ENCODE measurements around the gene RBMS2. TPM values are rescaled to one million over a fixed set of nuclear protein-coding genes. Genes with fewer than 3 reads are reported as not detected.

The RBMS2 gene
- total RNA-seq, 4 donors from 2014 or later, result 31.6 to 49.4 (median 40.4) TPM

DNA sequence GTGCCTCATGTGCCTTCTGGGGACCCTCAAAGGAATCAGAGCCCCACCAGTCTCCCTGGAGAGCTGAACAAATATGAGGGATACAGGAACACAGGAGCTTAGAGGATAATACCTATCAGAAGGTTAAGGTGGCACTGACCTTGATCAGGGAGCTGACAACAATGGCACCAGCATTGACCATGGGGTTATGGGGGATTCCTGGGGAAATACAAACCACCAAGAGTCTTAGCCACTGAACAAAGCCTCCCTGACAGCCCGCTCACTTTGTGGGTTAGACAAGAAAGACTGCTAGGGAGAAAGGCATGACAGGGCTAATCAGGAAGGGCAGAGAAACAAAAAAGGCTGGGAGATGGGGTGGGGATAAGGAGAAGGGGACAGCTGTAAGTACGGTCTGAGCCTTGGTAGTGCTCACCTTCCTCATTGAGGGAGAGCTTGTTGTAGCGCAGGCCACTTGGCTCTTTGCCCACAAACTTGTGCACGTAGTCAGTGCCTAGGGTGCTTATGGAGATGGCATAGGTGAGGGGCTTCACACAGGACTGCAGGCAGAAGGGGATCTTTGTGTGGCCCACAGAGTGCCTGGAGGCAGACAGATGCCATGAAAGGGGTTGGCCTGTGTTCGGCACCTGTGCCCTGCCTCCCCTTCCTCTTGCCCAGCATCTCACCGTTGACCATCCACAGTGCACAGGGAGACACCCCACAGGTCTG lies 43.9 kb upstream of the RBMS2 start:
- H3K27me3 ChIP-seq, result no peaks in the 10 kb centered on the region
- intact Hi-C loops (cut with DNase I), result no loop called here
- H3K4me1 ChIP-seq, result no peaks in the 10 kb centered on the region
- no peak overlapping the region for H3K4me3 ChIP-seq
- H3K9me3 ChIP-seq, result no peaks in the 10 kb centered on the region
- peaks cover 0 to 9% (median under 1%) of the 10 kb centered on the region in 4 donors for H3K36me3 ChIP-seq
- DNase-seq (ENCODE audit: extremely low spot score), result no peak
- 99% methylated on average over 6 of the region's 6 CpGs for WGBS
- no peak for TF ChIP-seq POLR2A (IDR thresholded peaks at IDR 0.05; ENCODE audit: low read depth)
- no peak for TF ChIP-seq POLR2AphosphoS5 (IDR thresholded peaks at IDR 0.05)
- TF ChIP-seq, protein P1, sequence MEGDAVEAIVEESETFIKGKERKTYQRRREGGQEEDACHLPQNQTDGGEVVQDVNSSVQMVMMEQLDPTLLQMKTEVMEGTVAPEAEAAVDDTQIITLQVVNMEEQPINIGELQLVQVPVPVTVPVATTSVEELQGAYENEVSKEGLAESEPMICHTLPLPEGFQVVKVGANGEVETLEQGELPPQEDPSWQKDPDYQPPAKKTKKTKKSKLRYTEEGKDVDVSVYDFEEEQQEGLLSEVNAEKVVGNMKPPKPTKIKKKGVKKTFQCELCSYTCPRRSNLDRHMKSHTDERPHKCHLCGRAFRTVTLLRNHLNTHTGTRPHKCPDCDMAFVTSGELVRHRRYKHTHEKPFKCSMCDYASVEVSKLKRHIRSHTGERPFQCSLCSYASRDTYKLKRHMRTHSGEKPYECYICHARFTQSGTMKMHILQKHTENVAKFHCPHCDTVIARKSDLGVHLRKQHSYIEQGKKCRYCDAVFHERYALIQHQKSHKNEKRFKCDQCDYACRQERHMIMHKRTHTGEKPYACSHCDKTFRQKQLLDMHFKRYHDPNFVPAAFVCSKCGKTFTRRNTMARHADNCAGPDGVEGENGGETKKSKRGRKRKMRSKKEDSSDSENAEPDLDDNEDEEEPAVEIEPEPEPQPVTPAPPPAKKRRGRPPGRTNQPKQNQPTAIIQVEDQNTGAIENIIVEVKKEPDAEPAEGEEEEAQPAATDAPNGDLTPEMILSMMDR (IDR thresholded peaks at IDR 0.05), result no peak
- no peak for TF ChIP-seq EP300 (IDR thresholded peaks at IDR 0.05)
- H3K27ac ChIP-seq (replicated peaks in 1 of 4), result no peak overlapping the region

DNA sequence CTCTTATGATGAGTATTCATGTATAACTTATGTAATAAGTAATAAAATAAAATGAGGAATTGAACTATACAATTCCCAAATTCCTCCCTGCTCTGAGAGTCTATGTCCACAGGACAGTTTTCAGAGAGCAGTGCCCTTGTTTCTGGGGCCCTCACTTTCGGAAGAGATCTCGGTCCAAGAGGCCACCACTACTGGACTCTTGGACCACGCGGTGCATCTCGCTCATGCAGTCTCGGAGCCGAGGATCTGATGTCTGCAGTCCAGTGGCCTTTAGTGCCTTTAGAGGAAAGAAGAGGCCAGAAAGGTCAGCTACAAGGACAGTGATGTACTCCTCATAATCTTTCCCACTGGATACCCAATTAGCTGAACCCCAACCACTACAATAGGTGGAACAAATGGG lies 42.0 kb upstream of the RBMS2 start:
- no peak overlapping the region for H3K27ac ChIP-seq (replicated peaks in 1 of 4)
- intact Hi-C loops (cut with DNase I), result no loop called here
- no peak overlapping the region for H3K4me3 ChIP-seq
- H3K4me1 ChIP-seq, result no peaks in the 10 kb centered on the region
- H3K27me3 ChIP-seq, result no peaks in the 10 kb centered on the region
- no peaks in the 10 kb centered on the region for H3K9me3 ChIP-seq
- no peak for DNase-seq (ENCODE audit: extremely low spot score)
- no peaks in the 10 kb centered on the region for H3K36me3 ChIP-seq
- TF ChIP-seq, protein P1 (IDR thresholded peaks at IDR 0.05), result no peak
- TF ChIP-seq POLR2A (IDR thresholded peaks at IDR 0.05; ENCODE audit: low read depth) (no peak), EP300 (IDR thresholded peaks at IDR 0.05) (no peak), POLR2AphosphoS5 (IDR thresholded peaks at IDR 0.05) (no peak)
- WGBS, result 93% methylated on average over 7 of the region's 7 CpGs

DNA sequence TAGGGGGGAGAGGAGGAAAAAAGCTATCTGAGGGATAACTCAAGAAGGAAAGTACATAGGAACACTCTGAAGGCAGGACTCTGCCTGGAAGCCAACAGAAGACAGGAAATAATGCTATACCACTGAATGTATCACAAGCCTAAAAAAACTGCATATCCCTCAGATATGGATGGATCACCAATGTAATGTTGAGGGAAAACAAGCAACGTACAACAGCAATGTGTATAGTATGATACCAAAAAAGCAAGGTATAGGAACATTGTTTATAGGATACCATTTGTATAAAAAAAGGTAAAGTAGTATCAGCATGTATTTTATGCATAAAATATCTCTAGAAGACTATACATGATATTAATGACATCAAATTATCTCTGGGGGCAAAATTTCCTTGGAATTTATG lies 37.1 kb upstream of the RBMS2 start:
- Histone ChIP-seq H3K36me3 (no peaks in the 10 kb centered on the region), H3K27me3 (no peaks in the 10 kb centered on the region), H3K27ac (replicated peaks in 1 of 4) (no peak overlapping the region), H3K9me3 (peaks cover 0 to 3% (median 0%) of the 10 kb centered on the region in 4 donors), H3K4me3 (no peak overlapping the region), H3K4me1 (peaks cover 7 to 20% (median 18%) of the 10 kb centered on the region in 4 donors)
- 77% methylated on average over 1 of the region's 1 CpG for WGBS
- intact Hi-C loops (cut with DNase I), result no loop called here
- DNase-seq (ENCODE audit: extremely low spot score), result no peak
- TF ChIP-seq POLR2AphosphoS5 (IDR thresholded peaks at IDR 0.05), result no peak
- TF ChIP-seq POLR2A (IDR thresholded peaks at IDR 0.05; ENCODE audit: low read depth), result no peak
- no peak for TF ChIP-seq EP300 (IDR thresholded peaks at IDR 0.05)
- TF ChIP-seq, protein P1 (IDR thresholded peaks at IDR 0.05), result no peak

DNA sequence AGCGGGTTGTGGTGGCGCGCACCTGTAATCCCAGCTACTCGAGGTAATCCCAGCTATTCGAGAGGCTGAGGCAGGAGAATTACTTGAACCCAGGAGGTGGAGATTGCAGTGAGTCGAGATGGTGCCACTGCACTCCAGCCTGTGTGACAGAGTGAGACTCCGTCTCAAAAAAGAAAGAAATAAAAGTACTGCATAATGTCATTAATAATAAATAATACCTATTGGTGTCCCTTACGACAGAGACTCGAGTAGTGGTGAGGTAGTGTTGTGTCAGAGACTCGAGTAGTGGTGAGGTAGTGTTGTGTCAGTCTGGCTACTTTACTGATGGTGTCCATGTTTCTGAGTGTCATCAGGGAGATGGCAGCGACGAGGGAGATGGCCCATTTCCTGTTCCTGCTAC lies 34.9 kb upstream of the RBMS2 start:
- intact Hi-C loops (cut with DNase I), result no loop called here
- H3K4me1 ChIP-seq, result peaks cover 7 to 20% (median 18%) of the 10 kb centered on the region in 4 donors
- no peaks in the 10 kb centered on the region for H3K36me3 ChIP-seq
- no peak for DNase-seq (ENCODE audit: extremely low spot score)
- TF ChIP-seq POLR2AphosphoS5 (IDR thresholded peaks at IDR 0.05) (no peak), POLR2A (IDR thresholded peaks at IDR 0.05; ENCODE audit: low read depth) (no peak), EP300 (IDR thresholded peaks at IDR 0.05) (no peak)
- TF ChIP-seq, protein P1 (IDR thresholded peaks at IDR 0.05), result no peak
- 88% methylated on average over 12 of the region's 12 CpGs for WGBS
- no peaks in the 10 kb centered on the region for H3K27me3 ChIP-seq
- H3K27ac ChIP-seq (replicated peaks in 1 of 4), result no peak overlapping the region
- no peak overlapping the region for H3K4me3 ChIP-seq
- H3K9me3 ChIP-seq, result peaks cover 0 to 3% (median 0%) of the 10 kb centered on the region in 4 donors
